HEK293T (cell line): ENCODE data around the gene ACTL9.

ENCODE experiments used
- CTBP1 ChIP-seq: fragments of 450-650 bp; IDR thresholded peaks from 2 replicates; pipeline ENCODE4 v1.6.1; 2016; ENCODE audit warnings: borderline replicate concordance
- FOXA1 ChIP-seq: fragments of 450-650 bp; IDR thresholded peaks from 2 replicates; pipeline ENCODE4 v1.6.1; 2016; ENCODE audit warnings: mild to moderate bottlenecking
- FOXK2 ChIP-seq: fragments of 450-650 bp; IDR thresholded peaks from 2 replicates; pipeline ENCODE4 v1.6.1; 2016; ENCODE audit warnings: mild to moderate bottlenecking
- L3MBTL2 ChIP-seq: fragments of 450-650 bp; conservative IDR thresholded peaks from 2 replicates; pipeline ENCODE4 v1.6.1; 2016; ENCODE audit warnings: mild to moderate bottlenecking
- NFRKB ChIP-seq: fragments of 450-650 bp; IDR thresholded peaks from 2 replicates; pipeline ENCODE4 v1.6.1; 2016; ENCODE audit warnings: mild to moderate bottlenecking, moderate library complexity
- SP1 ChIP-seq: fragments of 450-650 bp; IDR thresholded peaks from 2 replicates; pipeline ENCODE4 v1.6.1; 2017
- SUZ12 ChIP-seq: fragments of 450-650 bp; IDR thresholded peaks from 2 replicates; pipeline ENCODE4 v1.6.1; 2016; ENCODE audit warnings: mild to moderate bottlenecking
- TARDBP ChIP-seq: fragments of 450-650 bp; IDR thresholded peaks from 2 replicates; pipeline ENCODE4 v1.6.1; 2016
- ZNF384 ChIP-seq: fragments of 450-650 bp; IDR thresholded peaks from 2 replicates; pipeline ENCODE4 v1.6.1; 2016

GRCh38 chr19:8698433-8699063 is at the start of gene ACTL9:
- TF ChIP-seq SP1, result no peak
- TF ChIP-seq CTBP1, result no peak
- TF ChIP-seq SUZ12, result no peak
- no peak; the same call in 1 of the 2 replicates for TF ChIP-seq L3MBTL2
- TF ChIP-seq NFRKB, result no peak
- no peak for TF ChIP-seq FOXK2
- no peak for TF ChIP-seq ZNF384
- no peak for TF ChIP-seq FOXA1
- no peak for TF ChIP-seq TARDBP
